Naive thymus-derived CD4-positive, alpha-beta T cell (primary cell): ENCODE data around the gene NECAP2. TPM values are rescaled to one million over a fixed set of nuclear protein-coding genes. Genes with fewer than 3 reads are reported as not detected.
"Not testable (repeated sequence)": the region's sequence is repeated elsewhere in the genome, so short reads cannot be mapped to it uniquely, and the experiment has no call there.

Source experiments
- ATAC-seq: fragments of 150-1000 bp; cut with Tn5 transposase; 2 replicates; pipeline ENCODE4 v1.10.0; 2021; ENCODE audit warnings: mild to moderate bottlenecking, moderate library complexity
- CTCF ChIA-PET: fragments of 350-600 bp; sonication (Branson Sonifier 250); formaldehyde crosslinking; loops from one replicate; lab custom pipeline; 2021; ENCODE audit warnings: antibody characterized with exemption; lab: Charles Lee
- POLR2A ChIA-PET: fragments of 350-600 bp; sonication (Branson Sonifier 250); formaldehyde crosslinking; loops from one replicate; lab custom pipeline; 2021; ENCODE audit warnings: antibody characterized with exemption, inconsistent platforms; lab: Charles Lee
- DNase-seq, 9 donors: peaks; one replicate each; pipeline versions ENCODE4 v3.0.0 to v3.0.0-alpha.2; 2020 to 2022; ENCODE audit warnings: mixed read lengths in 1 of 9
- H3K27ac ChIP-seq: one replicate; pipeline ENCODE4 v1.7.0; 2013; ENCODE audit warnings: mild to moderate bottlenecking, low read depth, low read length, moderate library complexity
- H3K27me3 ChIP-seq, 2 donors: one replicate each; pipeline ENCODE4 v1.7.0; 2013; ENCODE audit warnings: low read length in 2 of 2, mild to moderate bottlenecking in 2 of 2, moderate library complexity in 2 of 2; ENCODE audit not compliant: control insufficient read depth in 2 of 2, insufficient read depth in 2 of 2
- H3K36me3 ChIP-seq, 3 experiments: 1 replicate in 2 of 3; 2 replicates in 1 of 3; pipeline ENCODE4 v1.7.0; 2013; ENCODE audit warnings: low read length in 3 of 3, mild to moderate bottlenecking in 3 of 3, moderate library complexity in 1 of 3; ENCODE audit not compliant: insufficient read depth in 3 of 3, control insufficient read depth in 2 of 3
- H3K4me1 ChIP-seq, 2 donors: one replicate each; pipeline ENCODE4 v1.7.0; 2013; ENCODE audit warnings: low read length in 2 of 2, mild to moderate bottlenecking in 2 of 2, moderate library complexity in 1 of 2; ENCODE audit not compliant: control insufficient read depth in 2 of 2, insufficient read depth in 2 of 2
- H3K4me3 ChIP-seq: 2 replicates; pipeline ENCODE4 v1.7.0; 2013; ENCODE audit warnings: mild to moderate bottlenecking, low read length
- H3K9me3 ChIP-seq, 3 experiments: 1 replicate in 2 of 3; 2 replicates in 1 of 3; pipeline ENCODE4 v1.7.0; 2013; ENCODE audit warnings: low read length in 3 of 3; ENCODE audit not compliant: control insufficient read depth in 2 of 3
- H3K27ac Mint-ChIP-seq, 9 donors: one replicate each; pipeline ENCODE4 v1.8.0; 2020 to 2022; ENCODE audit warnings: mixed read lengths in 9 of 9, mild to moderate bottlenecking in 8 of 9, moderate library complexity in 5 of 9, inconsistent platforms in 2 of 9
- H3K27me3 Mint-ChIP-seq, 5 donors: one replicate each; pipeline ENCODE4 v1.8.0; 2021 to 2022; ENCODE audit warnings: mixed read lengths in 5 of 5, mild to moderate bottlenecking in 1 of 5
- H3K36me3 Mint-ChIP-seq, 5 donors: one replicate each; pipeline ENCODE4 v1.8.0; 2020 to 2022; ENCODE audit warnings: mixed read lengths in 5 of 5, mild to moderate bottlenecking in 3 of 5, inconsistent platforms in 1 of 5
- H3K4me1 Mint-ChIP-seq, 7 donors: one replicate each; pipeline ENCODE4 v1.8.0; 2020 to 2022; ENCODE audit warnings: mixed read lengths in 7 of 7, mild to moderate bottlenecking in 3 of 7, inconsistent platforms in 1 of 7
- H3K4me3 Mint-ChIP-seq, 10 donors: one replicate each; pipeline ENCODE4 v1.8.0; 2020 to 2022; ENCODE audit warnings: mild to moderate bottlenecking in 10 of 10, mixed read lengths in 10 of 10, moderate library complexity in 6 of 10, inconsistent platforms in 2 of 10
- H3K9me3 Mint-ChIP-seq, 11 donors: one replicate each; pipeline ENCODE4 v1.8.0; 2020 to 2022; ENCODE audit warnings: mixed read lengths in 11 of 11, mild to moderate bottlenecking in 4 of 11, inconsistent platforms in 1 of 11, moderate library complexity in 1 of 11
- intact Hi-C, 2 donors: fragments of 100-400 bp; cut with micrococcal nuclease; formaldehyde crosslinking; loops; one replicate each; pipeline ENCODE4 v1.15.1; 2023
- polyA plus RNA-seq, 2 donors: library from polyadenylated mRNA; unstranded; fragments of 300-500 nt; fragmentation: Illumina TruSeq; gene quantifications; one replicate each; pipeline ENCODE4 v1.2.3, GENCODE V29; 2021
- total RNA-seq, 6 experiments: library from RNA in 5 of 6; stranded (reverse) in 5 of 6; gene quantifications; 1 replicate in 5 of 6; 2 replicates in 1 of 6; pipeline ENCODE4 v1.2.3 and lab custom pipeline; 2021 to 2026

NECAP2 gene
- total and polyA plus RNA-seq, 7 experiments from 2014 or later, result 98.2 to 264 (median 157) TPM

DNA sequence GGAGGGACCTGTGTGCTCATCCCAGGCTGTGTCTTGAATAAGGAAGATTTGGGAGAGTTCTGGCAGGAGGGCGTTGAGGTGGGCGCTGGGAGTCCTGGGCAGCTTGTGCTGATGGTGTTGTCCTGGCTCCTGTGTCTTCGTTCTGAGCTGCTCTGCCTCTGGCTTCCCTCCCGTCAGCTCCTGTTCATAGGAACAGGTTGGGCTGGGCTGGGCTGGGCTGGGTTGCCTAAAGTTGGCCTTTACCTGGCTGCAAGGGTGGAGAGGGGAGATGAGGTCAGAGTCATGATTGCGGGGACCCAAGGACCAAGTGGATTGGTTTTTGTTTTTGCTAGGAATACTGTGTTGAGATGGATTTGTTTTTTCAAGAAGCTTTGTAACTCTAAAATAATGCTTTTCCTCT, 9.1 kb downstream of the NECAP2 start:
- no peak for DNase-seq
- Histone ChIP-seq H3K4me3 (no peak overlapping the region), H3K27me3 (no peaks in the 10 kb centered on the region), H3K36me3 (peaks cover 23 to 93% (median 24%) of the 10 kb centered on the region in 3 experiments), H3K27ac (peak overlapping the region; percentile 34), H3K9me3 (no peaks in the 10 kb centered on the region), H3K4me1 (peaks cover 5 to 15% of the 10 kb centered on the region in 2 donors)
- ChIA-PET POLR2A (interaction anchor here (0.6 to 1.3 kb wide), 2 partner anchors 9 to 494 kb away, joined by 3 to 4 read pairs; partner anchors contain the start of gene NECAP2), CTCF (no interaction called here)
- no peaks in the 10 kb centered on the region for H3K27me3 Mint-ChIP-seq
- peak overlapping the region in 7 of 9 donors; percentile 10 to 88 (median 54) for H3K27ac Mint-ChIP-seq
- no peak for ATAC-seq
- intact Hi-C loops, result no loop called here
- H3K9me3 Mint-ChIP-seq, result no peaks in the 10 kb centered on the region
- peaks cover 18 to 53% (median 46%) of the 10 kb centered on the region in 7 donors for H3K4me1 Mint-ChIP-seq
- peak overlapping the region in 2 of 10 donors; percentile 23 to 65 for H3K4me3 Mint-ChIP-seq
- peaks cover 10 to 46% (median 36%) of the 10 kb centered on the region in 5 donors for H3K36me3 Mint-ChIP-seq

DNA sequence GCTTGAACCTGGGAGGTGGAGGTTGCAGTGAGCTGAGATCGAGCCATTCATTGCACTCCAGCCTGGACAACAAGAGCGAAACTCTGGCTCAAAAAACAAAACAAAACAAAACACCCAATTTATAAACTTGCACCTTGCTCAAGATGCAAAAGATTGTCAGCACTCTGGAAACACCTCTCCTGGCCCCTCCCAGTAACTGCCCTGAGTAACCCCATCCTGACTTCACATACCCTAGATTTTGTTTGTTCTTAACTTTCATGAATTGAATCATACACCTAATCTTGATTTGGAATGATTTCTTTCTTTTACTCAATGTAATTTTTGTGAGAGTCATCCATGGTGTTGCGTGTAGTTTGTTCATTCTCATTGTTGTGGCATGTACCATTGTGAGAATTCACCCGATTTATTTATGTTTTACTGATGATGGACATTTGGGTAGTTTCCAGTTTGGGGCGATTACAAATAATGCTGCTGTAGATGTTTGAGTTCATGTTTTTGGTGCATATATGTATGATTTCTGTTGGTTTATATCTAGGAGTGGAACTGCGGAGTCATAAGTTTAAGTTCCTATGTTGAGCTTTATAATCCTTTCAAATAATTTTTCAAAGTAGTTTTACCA, 10.4 kb downstream of the NECAP2 start:
- Mint-ChIP-seq H3K4me3 (peak overlapping the region in 1 of 10 donors; percentile 6), H3K9me3 (no peaks in the 10 kb centered on the region), H3K27me3 (no peaks in the 10 kb centered on the region), H3K4me1 (peaks cover 18 to 47% (median 46%) of the 10 kb centered on the region in 7 donors), H3K36me3 (peaks cover 10 to 47% (median 37%) of the 10 kb centered on the region in 5 donors), H3K27ac (peak overlapping the region in 6 of 9 donors; percentile 26 to 68 (median 50))
- intact Hi-C loops, result no loop called here
- DNase-seq (no peak), ATAC-seq (no peak)
- ChIA-PET CTCF (no interaction called here), POLR2A (interaction anchor here (1.9 kb wide), 1 partner anchor 10 kb away, joined by 12 read pairs; the partner anchor contains the start of gene NECAP2)
- no peaks in the 10 kb centered on the region for H3K27me3 ChIP-seq
- peaks cover 20 to 93% (median 26%) of the 10 kb centered on the region in 3 experiments for H3K36me3 ChIP-seq
- no peaks in the 10 kb centered on the region for H3K9me3 ChIP-seq
- H3K4me1 ChIP-seq, result peaks cover 5 to 14% of the 10 kb centered on the region in 2 donors
- no peak overlapping the region for H3K27ac ChIP-seq
- H3K4me3 ChIP-seq, result no peak overlapping the region

DNA sequence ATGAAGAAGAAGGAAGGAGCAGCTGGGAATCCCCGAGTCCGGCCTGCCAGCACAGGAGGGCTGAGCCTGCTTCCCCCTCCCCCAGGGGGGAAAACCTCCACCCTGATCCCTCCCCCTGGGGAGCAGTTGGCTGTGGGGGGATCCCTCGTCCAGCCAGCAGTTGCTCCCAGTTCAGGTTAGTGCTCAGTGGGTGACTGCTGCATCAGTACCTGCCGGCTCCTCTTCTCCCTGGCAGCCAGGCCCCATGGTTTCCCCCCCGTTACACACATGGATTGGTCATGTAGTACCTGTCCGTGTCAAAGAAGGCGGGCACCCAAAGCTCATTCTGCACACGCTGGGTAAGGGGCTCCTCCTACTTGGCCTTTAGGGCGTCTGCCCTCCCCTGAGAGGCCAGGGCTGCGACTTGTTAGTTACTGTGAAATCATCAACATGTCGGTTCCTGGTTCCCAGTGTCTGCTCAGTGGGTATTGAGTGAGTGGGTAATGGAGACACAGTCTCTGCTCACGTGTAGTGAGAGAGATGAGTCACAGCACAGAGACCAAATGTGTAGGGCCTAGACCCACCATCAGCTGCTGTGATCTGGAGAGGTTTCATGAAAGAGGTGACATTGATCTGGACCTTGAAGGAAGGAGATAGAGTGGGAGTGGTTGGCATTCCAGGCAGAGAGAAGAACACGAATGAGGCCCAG, 11.5 kb downstream of the NECAP2 start:
- ATAC-seq, result no peak
- Histone ChIP-seq H3K27ac (no peak overlapping the region), H3K4me3 (no peak overlapping the region), H3K4me1 (peaks cover 5 to 10% of the 10 kb centered on the region in 2 donors), H3K36me3 (peaks cover 24 to 95% (median 26%) of the 10 kb centered on the region in 3 experiments), H3K27me3 (no peaks in the 10 kb centered on the region), H3K9me3 (no peaks in the 10 kb centered on the region)
- no peak for DNase-seq
- Mint-ChIP-seq H3K27me3 (no peaks in the 10 kb centered on the region), H3K36me3 (peaks cover 10 to 52% (median 40%) of the 10 kb centered on the region in 5 donors), H3K27ac (peak overlapping the region in 7 of 9 donors; percentile 8 to 89 (median 59)), H3K4me3 (peak overlapping the region in 1 of 10 donors; percentile 12), H3K4me1 (peaks cover 18 to 51% (median 46%) of the 10 kb centered on the region in 7 donors), H3K9me3 (no peaks in the 10 kb centered on the region)
- CTCF ChIA-PET, result interaction anchor here (0.7 kb wide), 1 partner anchor 9 kb away, joined by 3 read pairs; no protein-coding TSS in a partner anchor
- intact Hi-C loops, result no loop called here
- POLR2A ChIA-PET, result interaction anchor here (1.9 kb wide), 1 partner anchor 11 kb away, joined by 12 read pairs; the partner anchor contains the start of gene NECAP2

DNA sequence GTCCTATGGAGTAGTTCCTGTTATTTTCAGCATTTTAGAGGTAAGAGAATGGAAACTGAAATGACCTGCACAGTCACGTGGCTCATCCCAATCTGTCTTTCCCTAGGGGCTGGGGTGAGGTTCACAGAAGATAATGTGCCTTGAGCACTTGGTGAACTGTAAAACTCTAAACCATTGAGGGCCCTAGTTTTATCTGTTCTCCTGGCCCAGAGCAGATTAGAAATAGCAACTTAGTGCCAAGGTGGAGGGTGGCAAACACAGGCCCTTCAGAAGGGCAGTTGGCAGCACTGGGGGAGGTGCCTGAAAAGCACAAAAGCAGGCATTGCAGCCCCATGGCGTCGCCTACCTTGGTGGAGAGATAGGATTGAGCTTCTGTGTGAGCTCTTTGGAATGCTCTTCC, 14.4 kb downstream of the NECAP2 start:
- H3K27me3 ChIP-seq, intact Hi-C loops, DNase-seq, H3K4me3 ChIP-seq, ATAC-seq, H3K4me3 Mint-ChIP-seq, H3K9me3 ChIP-seq, H3K9me3 Mint-ChIP-seq, CTCF ChIA-PET, H3K4me1 ChIP-seq, H3K27ac ChIP-seq, POLR2A ChIA-PET, H3K27me3 Mint-ChIP-seq: not testable (repeated sequence)
- Mint-ChIP-seq H3K27ac (peak overlapping the region in 2 of 9 donors; percentile 32 to 38), H3K36me3 (peaks cover 4 to 39% (median 27%) of the 10 kb centered on the region in 5 donors), H3K4me1 (peaks cover 6 to 23% (median 17%) of the 10 kb centered on the region in 7 donors)
- peaks cover 15 to 93% (median 21%) of the 10 kb centered on the region in 3 experiments for H3K36me3 ChIP-seq

DNA sequence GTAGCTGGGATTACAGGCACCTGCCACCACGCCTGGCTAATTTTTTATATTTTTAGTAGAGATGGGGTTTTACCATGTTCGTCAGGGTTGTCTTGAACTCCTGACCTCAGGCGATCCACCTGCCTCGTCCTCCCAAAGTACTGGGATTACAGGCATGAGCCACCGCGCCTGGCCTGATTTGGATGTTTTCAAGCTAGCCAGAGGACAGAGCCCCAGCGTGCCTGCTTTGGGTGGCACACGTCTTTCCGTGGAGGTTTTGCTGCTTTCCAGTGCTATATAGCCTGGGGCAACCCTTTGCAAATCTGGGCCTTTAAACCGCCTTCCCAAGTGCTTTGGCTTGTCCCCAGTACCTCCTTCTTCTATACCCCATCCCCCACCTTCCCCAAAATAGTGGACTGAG, 15.6 kb downstream of the NECAP2 start:
- ATAC-seq, H3K27ac ChIP-seq, H3K9me3 ChIP-seq, H3K9me3 Mint-ChIP-seq, H3K27me3 Mint-ChIP-seq, H3K4me1 ChIP-seq, intact Hi-C loops, CTCF ChIA-PET, DNase-seq, H3K27me3 ChIP-seq, H3K4me3 Mint-ChIP-seq, H3K4me3 ChIP-seq: not testable (repeated sequence)
- H3K36me3 ChIP-seq, result peaks cover 15 to 92% (median 17%) of the 10 kb centered on the region in 3 experiments
- POLR2A ChIA-PET, result interaction anchor here (0.6 kb wide), 1 partner anchor 31 kb away, joined by 3 read pairs; no protein-coding TSS in a partner anchor
- peaks cover 6 to 19% (median 10%) of the 10 kb centered on the region in 7 donors for H3K4me1 Mint-ChIP-seq
- H3K27ac Mint-ChIP-seq, result peak overlapping the region in 2 of 9 donors; percentile 17 to 52
- peaks cover 6 to 40% (median 30%) of the 10 kb centered on the region in 5 donors for H3K36me3 Mint-ChIP-seq

DNA sequence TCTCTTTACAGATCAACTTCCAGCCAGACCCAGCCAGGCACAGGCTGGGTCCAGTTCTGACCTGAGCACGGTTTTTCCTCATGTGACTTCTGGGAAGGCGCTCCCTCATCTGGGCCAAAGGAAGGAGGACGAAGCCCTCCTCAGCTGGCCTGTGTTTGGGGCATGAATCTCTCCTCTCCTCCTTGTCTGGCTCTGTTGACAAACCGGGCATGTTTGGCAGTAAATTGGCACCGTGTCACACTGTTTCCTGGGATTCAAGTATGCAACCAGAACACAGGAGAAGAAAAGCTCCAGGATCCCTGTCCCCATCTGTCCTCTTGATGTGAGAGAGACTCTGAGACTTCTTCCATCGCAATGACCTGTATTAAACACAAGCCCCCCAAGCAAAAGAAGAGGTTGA, 18.3 kb downstream of the NECAP2 start:
- no peak for DNase-seq
- intact Hi-C loops, result no loop called here
- H3K9me3 ChIP-seq, result no peaks in the 10 kb centered on the region
- Mint-ChIP-seq H3K27ac (peak overlapping the region in 3 of 9 donors; percentile 5 to 32 (median 28)), H3K9me3 (no peaks in the 10 kb centered on the region), H3K4me3 (no peak overlapping the region), H3K4me1 (peaks cover 0 to 12% (median 5%) of the 10 kb centered on the region in 7 donors), H3K27me3 (no peaks in the 10 kb centered on the region), H3K36me3 (peaks cover 4 to 45% (median 25%) of the 10 kb centered on the region in 5 donors)
- peaks cover 14 to 84% (median 15%) of the 10 kb centered on the region in 3 experiments for H3K36me3 ChIP-seq
- POLR2A ChIA-PET, result interaction anchor here (1.3 kb wide), 1 partner anchor 9 kb away, joined by 3 read pairs; no protein-coding TSS in a partner anchor
- H3K4me1 ChIP-seq, result no peaks in the 10 kb centered on the region
- H3K27ac ChIP-seq, result no peak overlapping the region
- no peak for ATAC-seq
- CTCF ChIA-PET, result no interaction called here
- H3K4me3 ChIP-seq, result no peak overlapping the region
- no peaks in the 10 kb centered on the region for H3K27me3 ChIP-seq
